Breast epithelium (tissue), 3 donors: ENCODE measurements around the gene SLC5A10.

Experiments used
- CTCF ChIP-seq, 3 donors: fragments of 450-650 bp; IDR thresholded peaks; one replicate each; pipeline ENCODE4 v1.5.1; 2016 to 2017; ENCODE audit warnings: antibody characterized with exemption in 3 of 3, mild to moderate bottlenecking in 3 of 3, moderate library complexity in 3 of 3
- POLR2A ChIP-seq: fragments of 450-650 bp; IDR thresholded peaks from one replicate; pipeline ENCODE4 v1.6.1; 2016; ENCODE audit warnings: antibody characterized with exemption, mild to moderate bottlenecking, moderate library complexity
- POLR2AphosphoS5 ChIP-seq, 3 donors: sonication (generic); formaldehyde crosslinking; IDR thresholded peaks; one replicate each; pipeline ENCODE4 v1.6.1; 2017; ENCODE audit warnings: antibody characterized with exemption in 3 of 3

GRCh38 chr17:18980682-18981334, 28.8 kb downstream of the SLC5A10 start:
- no peak for TF ChIP-seq CTCF (IDR thresholded peaks at IDR 0.05)
- no peak for TF ChIP-seq POLR2A
- no peak for TF ChIP-seq POLR2AphosphoS5 (IDR thresholded peaks at IDR 0.05)
